SK-N-SH treated with all-trans-retinoic acid at 6 μM for 48 hours (cell line): ENCODE measurements around the gene KCNK10.

Source experiments
- ATAC-seq: fragments of 200-7000 bp; cut with Tn5 transposase; 3 replicates; pipeline ENCODE4 v1.9.1; 2020; ENCODE audit warnings: mild to moderate bottlenecking, moderate library complexity
- ARNTL ChIP-seq: fragments of 450-650 bp; formaldehyde crosslinking; IDR thresholded peaks from 2 replicates; pipeline ENCODE4 v1.5.0; 2020; ENCODE audit warnings: low read depth, mild to moderate bottlenecking, moderate library complexity, borderline replicate concordance
- BACH2 ChIP-seq: fragments of 250-450 bp; sonication (Bioruptor Pico); IDR thresholded peaks from 2 replicates; pipeline ENCODE4 v1.9.0; 2021; ENCODE audit warnings: mild to moderate bottlenecking, borderline replicate concordance
- CREB5 ChIP-seq: fragments of 250-450 bp; sonication (Bioruptor Pico); IDR thresholded peaks from 2 replicates; pipeline ENCODE4 v1.5.1; 2020; ENCODE audit warnings: low read depth, mild to moderate bottlenecking, moderate library complexity
- CSDC2 ChIP-seq: fragments of 250-450 bp; sonication (Bioruptor Pico); IDR thresholded peaks from 2 replicates; pipeline ENCODE4 v1.5.0; 2020; ENCODE audit warnings: mild to moderate bottlenecking, moderate library complexity
- CSRNP3 ChIP-seq: fragments of 250-450 bp; sonication (Bioruptor Pico); IDR thresholded peaks from 2 replicates; pipeline ENCODE4 v1.5.1; 2021; ENCODE audit warnings: mild to moderate bottlenecking, moderate library complexity
- ESRRG ChIP-seq: fragments of 250-450 bp; sonication (Bioruptor Pico); IDR thresholded peaks from 2 replicates; pipeline ENCODE4 v1.6.1; 2021; ENCODE audit warnings: mild to moderate bottlenecking
- GLIS3 ChIP-seq: fragments of 250-450 bp; sonication (Bioruptor Pico); IDR thresholded peaks from 2 replicates; pipeline ENCODE4 v1.5.0; 2020; ENCODE audit warnings: mild to moderate bottlenecking, moderate library complexity
- ISL1 ChIP-seq: fragments of 250-450 bp; sonication (Bioruptor Pico); IDR thresholded peaks from 2 replicates; pipeline ENCODE4 v2.1.2; 2022; ENCODE audit warnings: mild to moderate bottlenecking, moderate library complexity
- OSR1 ChIP-seq: fragments of 250-450 bp; sonication (Bioruptor Pico); IDR thresholded peaks from 2 replicates; pipeline ENCODE4 v1.8.0; 2022; ENCODE audit warnings: moderate library complexity, mild to moderate bottlenecking, inconsistent platforms
- PATZ1 ChIP-seq: fragments of 250-450 bp; sonication (Bioruptor Pico); IDR thresholded peaks from 2 replicates; pipeline ENCODE4 v1.8.0; 2020; ENCODE audit warnings: mild to moderate bottlenecking, moderate library complexity, borderline replicate concordance
- POU6F1 ChIP-seq: fragments of 250-450 bp; sonication (Bioruptor Pico); IDR thresholded peaks from 2 replicates; pipeline ENCODE4 v1.8.0; 2021; ENCODE audit warnings: low read depth, mild to moderate bottlenecking, moderate library complexity, borderline replicate concordance
- PPARA ChIP-seq: fragments of 250-450 bp; sonication (Bioruptor Pico); IDR thresholded peaks from 2 replicates; pipeline ENCODE4 v1.5.0; 2020; ENCODE audit warnings: mild to moderate bottlenecking, borderline replicate concordance
- RARB ChIP-seq: fragments of 250-450 bp; sonication (Bioruptor Pico); IDR thresholded peaks from 2 replicates; pipeline ENCODE4 v1.8.0; 2021; ENCODE audit warnings: mild to moderate bottlenecking, moderate library complexity
- SNAI2 ChIP-seq: fragments of 250-450 bp; sonication (Bioruptor Pico); IDR thresholded peaks from 2 replicates; pipeline ENCODE4 v1.5.0; 2020; ENCODE audit warnings: mild to moderate bottlenecking, moderate library complexity
- TCF4 ChIP-seq: fragments of 250-450 bp; sonication (Bioruptor Pico); IDR thresholded peaks from 2 replicates; pipeline ENCODE4 v1.8.0; 2021; ENCODE audit warnings: mild to moderate bottlenecking, moderate library complexity, borderline replicate concordance
- TOX ChIP-seq: fragments of 250-450 bp; sonication (Bioruptor Pico); IDR thresholded peaks from 2 replicates; pipeline ENCODE4 v1.8.0; 2021; ENCODE audit warnings: mild to moderate bottlenecking, moderate library complexity, borderline replicate concordance
- TSHZ2 ChIP-seq: fragments of 250-450 bp; sonication (Bioruptor Pico); IDR thresholded peaks from 2 replicates; pipeline ENCODE4 v1.5.0; 2020; ENCODE audit warnings: mild to moderate bottlenecking, moderate library complexity
- ZFP3 ChIP-seq: fragments of 250-450 bp; sonication (Bioruptor Pico); IDR thresholded peaks from 2 replicates; pipeline ENCODE4 v1.5.0; 2020; ENCODE audit warnings: mild to moderate bottlenecking, moderate library complexity
- ZNF565 ChIP-seq: fragments of 450-650 bp; formaldehyde crosslinking; conservative IDR thresholded peaks from 2 replicates; pipeline ENCODE4 v1.5.0; 2020; ENCODE audit warnings: low read depth, mild to moderate bottlenecking, moderate library complexity
- ZNF70 ChIP-seq: fragments of 450-650 bp; formaldehyde crosslinking; IDR thresholded peaks from 2 replicates; pipeline ENCODE4 v1.5.0; 2020; ENCODE audit warnings: mild to moderate bottlenecking, moderate library complexity
- ZNF8 ChIP-seq: fragments of 450-650 bp; formaldehyde crosslinking; IDR thresholded peaks from 2 replicates; pipeline ENCODE4 v1.5.0; 2020; ENCODE audit warnings: mild to moderate bottlenecking, moderate library complexity

Gene KCNK10

GRCh38 chr14:88208858-88209257 is 114.2 kb downstream of the KCNK10 start:
- no peak for ATAC-seq
- TF ChIP-seq PPARA (CRISPR knock-in tag) = no peak
- TF ChIP-seq OSR1 (CRISPR knock-in tag) = no peak
- TF ChIP-seq PATZ1 (CRISPR knock-in tag) = no peak
- no peak for TF ChIP-seq ZNF565 (CRISPR knock-in tag)
- TF ChIP-seq ESRRG = no peak
- TF ChIP-seq TOX = no peak
- TF ChIP-seq TSHZ2 (CRISPR knock-in tag) = no peak
- no peak for TF ChIP-seq ZNF70 (CRISPR knock-in tag)
- TF ChIP-seq CSRNP3 (CRISPR knock-in tag) = no peak
- TF ChIP-seq ARNTL (CRISPR knock-in tag) = no peak
- TF ChIP-seq ZFP3 (CRISPR knock-in tag) = no peak
- no peak for TF ChIP-seq ISL1 (CRISPR knock-in tag)
- TF ChIP-seq RARB (CRISPR knock-in tag) = no peak
- no peak for TF ChIP-seq CSDC2 (CRISPR knock-in tag)
- TF ChIP-seq ZNF8 = no peak
- no peak for TF ChIP-seq SNAI2
- no peak for TF ChIP-seq POU6F1 (CRISPR knock-in tag)
- TF ChIP-seq, all 23 proteins: peak for 0

GRCh38 chr14:88204221-88204620 is 118.8 kb downstream of the KCNK10 start:
- TF ChIP-seq GLIS3 (CRISPR knock-in tag) = no peak
- no peak for TF ChIP-seq CSRNP3 (CRISPR knock-in tag)
- TF ChIP-seq CREB5 = no peak
- TF ChIP-seq, all 23 proteins: peak for 0
- ATAC-seq = no peak

- ATAC-seq = no peak
- TF ChIP-seq ISL1 (CRISPR knock-in tag) = no peak
- TF ChIP-seq ZNF565 (CRISPR knock-in tag) = no peak
- no peak for TF ChIP-seq CSRNP3 (CRISPR knock-in tag)
- no peak for TF ChIP-seq ZNF70 (CRISPR knock-in tag)
- no peak for TF ChIP-seq GLIS3 (CRISPR knock-in tag)
- no peak for TF ChIP-seq TOX
- TF ChIP-seq PPARA (CRISPR knock-in tag) = no peak
- TF ChIP-seq SNAI2 = no peak
- no peak for TF ChIP-seq ARNTL (CRISPR knock-in tag)
- TF ChIP-seq OSR1 (CRISPR knock-in tag) = no peak
- no peak for TF ChIP-seq CREB5
- no peak for TF ChIP-seq RARB (CRISPR knock-in tag)
- TF ChIP-seq TCF4 = no peak
- TF ChIP-seq ZFP3 (CRISPR knock-in tag) = no peak
- TF ChIP-seq ZNF8 = no peak
- TF ChIP-seq BACH2 (CRISPR knock-in tag) = no peak
Observed at GRCh38 chr14:88203291-88203690, 119.8 kb downstream of the KCNK10 start.
